K562 (cell line): ENCODE data around the gene KCNK7. TPM values are rescaled to one million over a fixed set of nuclear protein-coding genes. Genes with fewer than 3 reads are reported as not detected.

Experiments
- ATAC-seq: fragments of 200-7000 bp; cut with Tn5 transposase; 3 replicates; pipeline ENCODE4 v1.9.1; 2020; ENCODE audit warnings: moderate library complexity
- BruUV-seq: library from RNA; stranded (reverse); fragments of 400-500 nt; replicated peaks from 2 replicates; lab custom pipeline; 2021; lab: Mats Ljungman, UMichigan
- CTCF ChIA-PET: fragments of 300-600 bp; formaldehyde crosslinking; extraction: SDS; loops from one replicate; lab custom pipeline; 2021; ENCODE audit warnings: low intra/inter-chr PET ratio; lab: Yijun Ruan, JAX
- POLR2A ChIA-PET: fragments of 300-600, 350-650 bp; sonication (Branson Sonifier 250); formaldehyde crosslinking; extraction: SDS; loops from one replicate; lab custom pipeline; 2021; ENCODE audit warnings: antibody characterized with exemption, inconsistent platforms; lab: Yijun Ruan, JAX
- DNase-seq, 4 experiments: peaks; one replicate each; pipeline versions ENCODE4 v3.0.0 to v3.0.0-alpha.2; 2011 to 2018; ENCODE audit warnings: low spot score in 3 of 4, mixed read lengths in 3 of 4; ENCODE audit errors: extremely low read depth in 1 of 4
- FAIRE-seq: peaks from 2 replicates; lab custom pipeline; 2011; peaks lifted over from hg19 to GRCh38; lab: Jason Lieb, UNC
- H2AFZ ChIP-seq: 2 replicates; pipeline ENCODE4 v1.6.0; 2011; ENCODE audit warnings: low read depth, low read length, control low read depth, inconsistent platforms
- H3K27ac ChIP-seq: fragments of 200-600 bp; 3 replicates; pipeline ENCODE4 v1.8.0; 2011; ENCODE audit warnings: low read depth, mild to moderate bottlenecking, control low read depth, inconsistent platforms, low read length, moderate library complexity, mixed read lengths; ENCODE audit errors: extremely low read depth
- H3K27me3 ChIP-seq, 2 experiments: fragments of 300-600 bp in 1 of 2; 2 replicates in 1 of 2; 3 replicates in 1 of 2; pipeline versions ENCODE4 v1.6.0 to v1.8.0; 2011; ENCODE audit warnings: inconsistent platforms in 2 of 2, low read length in 2 of 2, mild to moderate bottlenecking in 1 of 2, mixed read lengths in 1 of 2, moderate library complexity in 1 of 2; ENCODE audit not compliant: control insufficient read depth in 2 of 2, insufficient read depth in 2 of 2
- H3K36me3 ChIP-seq: fragments of 300-600 bp; 3 replicates; pipeline ENCODE4 v1.8.0; 2011; ENCODE audit warnings: mild to moderate bottlenecking, low read length, inconsistent platforms; ENCODE audit not compliant: control insufficient read depth, insufficient read depth
- H3K4me1 ChIP-seq, 2 experiments: fragments of 200-600 bp in 1 of 2; replicated peaks in 1 of 2; 2 replicates in 1 of 2; 3 replicates in 1 of 2; pipeline versions ENCODE4 v1.5.1 to v1.8.0; 2011; ENCODE audit warnings: inconsistent platforms in 2 of 2, low read length in 2 of 2, mild to moderate bottlenecking in 1 of 2, mixed read lengths in 1 of 2, moderate library complexity in 1 of 2; ENCODE audit not compliant: control insufficient read depth in 2 of 2, insufficient read depth in 2 of 2
- H3K4me2 ChIP-seq: 2 replicates; pipeline ENCODE4 v1.6.1; 2011; ENCODE audit warnings: low read length, control low read depth, inconsistent platforms, mixed read lengths; ENCODE audit not compliant: insufficient read depth
- H3K4me3 ChIP-seq: fragments of 200-600 bp; sonication (generic), shearing (Covaris generic); 2 replicates; pipeline ENCODE4 v1.5.1; 2016; ENCODE audit warnings: control low read depth, inconsistent platforms
- H3K79me2 ChIP-seq: fragments of 200-600 bp; 3 replicates; pipeline ENCODE4 v1.8.0; 2011; ENCODE audit warnings: low read length, inconsistent platforms; ENCODE audit not compliant: control insufficient read depth, insufficient read depth
- H3K9ac ChIP-seq, 2 experiments: 2 replicates each; pipeline versions ENCODE4 v1.6.0 to v1.6.1; 2011; ENCODE audit warnings: low read depth in 2 of 2, low read length in 2 of 2, control low read depth in 1 of 2, inconsistent platforms in 1 of 2, mild to moderate bottlenecking in 1 of 2, mixed read lengths in 1 of 2; ENCODE audit not compliant: insufficient read depth in 1 of 2
- H3K9me1 ChIP-seq: one replicate; pipeline ENCODE4 v1.6.0; 2011; ENCODE audit warnings: inconsistent platforms, mild to moderate bottlenecking, low read length, moderate library complexity; ENCODE audit not compliant: control insufficient read depth, insufficient read depth
- H3K9me3 ChIP-seq: replicated peaks from 2 replicates; pipeline ENCODE4 v1.5.1; 2011; ENCODE audit warnings: low read depth, low read length, inconsistent platforms; ENCODE audit not compliant: control insufficient read depth, insufficient read depth
- H4K20me1 ChIP-seq: replicated peaks from 2 replicates; pipeline ENCODE4 v1.6.1; 2011; ENCODE audit warnings: low read length, inconsistent platforms, mixed read lengths; ENCODE audit not compliant: control insufficient read depth, insufficient read depth
- ETS2 ChIP-seq: IDR thresholded peaks from 2 replicates; pipeline ENCODE4 v1.6.1; 2016; ENCODE audit warnings: borderline replicate concordance, missing genetic modification characterization, mild to moderate bottlenecking, moderate library complexity, missing compliant biosample characterization; ENCODE audit not compliant: poor library complexity, severe bottlenecking
- ETV1 ChIP-seq: fragments of 450-650 bp; conservative IDR thresholded peaks from 2 replicates; pipeline ENCODE4 v1.6.1; 2016; ENCODE audit warnings: missing genetic modification characterization, control low read depth, low read depth, missing compliant biosample characterization
- NRF1 ChIP-seq, 2 experiments: fragments of 450-650 bp; IDR thresholded peaks in 1 of 2; conservative IDR thresholded peaks in 1 of 2; 2 replicates each; pipeline ENCODE4 v1.6.1; 2014; ENCODE audit warnings: mild to moderate bottlenecking in 2 of 2
- POLR2G ChIP-seq: fragments of 200-400 bp; formaldehyde crosslinking; IDR thresholded peaks from 2 replicates; pipeline ENCODE4 v1.6.1; 2017; ENCODE audit warnings: low read depth, mild to moderate bottlenecking, antibody characterized with exemption, low read length, moderate library complexity
- SIX5 ChIP-seq, 2 experiments: IDR thresholded peaks; 2 replicates each; pipeline ENCODE4 v1.6.1; 2011; ENCODE audit warnings: low read length in 2 of 2, borderline replicate concordance in 1 of 2, low read depth in 1 of 2, mild to moderate bottlenecking in 1 of 2, moderate library complexity in 1 of 2; ENCODE audit not compliant: insufficient read depth in 1 of 2
- ZKSCAN3 ChIP-seq: fragments of 250-450 bp; sonication (Bioruptor Pico); IDR thresholded peaks from 2 replicates; pipeline ENCODE4 v1.4.0; 2020
- WGBS: fragments of 100-300 bp; shearing (Covaris generic); methylation state at CpG from one replicate; pipeline ENCODE4 v1.1.6; 2016; ENCODE audit warnings: low coverage, mixed read lengths; ENCODE audit not compliant: insufficient coverage; ENCODE audit errors: missing lambda C conversion rate; 5-methylcytosine and 5-hydroxymethylcytosine counted together
- in situ Hi-C: fragments of 300-500 bp; cut with MboI; formaldehyde crosslinking; loops from 4 replicates; pipeline ENCODE4 v1.15.0; 2018; ENCODE audit warnings: inconsistent platforms, mixed read lengths
- intact Hi-C: fragments of 100-400 bp; cut with micrococcal nuclease; formaldehyde crosslinking; loops from 2 replicates; pipeline ENCODE4 v1.14.2; 2022
- polyA plus RNA-seq, 8 experiments: library from polyadenylated mRNA; depleted of rRNA in 4 of 8; stranded (reverse) in 5 of 8; unstranded in 3 of 8; fragments of >200 nt; fragmentation: Nextera tagmentation in 2 of 8; fragmentation: Illumina TruSeq in 1 of 8; extraction: Ambion mirVana in 2 of 8; extraction: Trizol in 1 of 8; gene quantifications; 2 replicates each; pipeline versions ENCODE4 v1.2.1 to v1.2.3, GENCODE V29; 2011 to 2014; ENCODE audit warnings: inconsistent platforms in 1 of 8, missing spikeins in 1 of 8
- total RNA-seq, 7 experiments: library from RNA; depleted of rRNA in 6 of 7; stranded (reverse); fragments of >200 nt in 6 of 7; fragmentation: Illumina TruSeq in 2 of 7; extraction: Trizol in 2 of 7; gene quantifications; 2 replicates each; pipeline versions ENCODE4 v1.2.1 to v1.2.3, GENCODE V29; 2011 to 2021; ENCODE audit warnings: low replicate concordance in 1 of 7
- TF ChIP-seq, protein P1 (sequence below): fragments of 150-350 bp; IDR thresholded peaks from 2 replicates; pipeline ENCODE4 v1.6.1; 2014; ENCODE audit warnings: low read depth, mild to moderate bottlenecking, low read length, borderline replicate concordance

The KCNK7 gene
- total and polyA plus RNA-seq, 9 of the 15 experiments (the other 6 are each of a cell fraction or from before 2014, with no cell fraction given): 0.07 to 0.40 TPM; not detected in 7

DNA sequence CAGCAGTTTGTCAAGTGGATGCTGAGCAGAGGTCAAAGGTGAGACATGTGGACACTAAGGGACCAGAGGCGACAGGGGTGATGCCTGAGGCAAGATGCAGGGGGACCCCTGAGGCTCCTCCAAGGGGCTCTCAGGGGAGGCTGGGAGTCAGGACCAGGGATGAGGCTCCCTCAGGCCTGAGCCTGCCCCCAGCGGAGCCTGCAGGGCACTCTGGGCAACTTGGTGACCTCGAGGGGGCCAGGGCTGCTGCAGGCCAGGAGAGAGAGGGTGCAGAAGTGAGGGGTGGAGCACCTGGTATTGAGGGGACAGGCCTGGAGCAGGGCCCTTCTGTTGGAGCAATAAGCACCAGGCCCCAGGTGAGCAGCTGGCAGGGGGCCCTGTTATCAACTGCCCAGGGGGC lies 13.7 kb downstream of the KCNK7 start:
- no peak for ATAC-seq
- H3K4me2 ChIP-seq: no peak overlapping the region
- peaks cover 79% of the 10 kb centered on the region; the same call in 2 of the 3 replicates for H3K36me3 ChIP-seq
- DNase-seq: no peak
- BruUV-seq: no TSS peak
- H3K9me3 ChIP-seq: no peaks in the 10 kb centered on the region
- no peak overlapping the region for H3K27ac ChIP-seq
- peaks cover 19% of the 10 kb centered on the region for H3K79me2 ChIP-seq
- in situ Hi-C loops: no loop called here
- no peak for FAIRE-seq
- intact Hi-C loops: no loop called here
- no peak overlapping the region for H3K4me3 ChIP-seq
- H3K9me1 ChIP-seq: no peaks in the 10 kb centered on the region
- H3K9ac ChIP-seq: peak overlapping the region in 1 of 2 experiments; percentile 35; a peak in 2 of 4 replicates
- 96% methylated on average over 2 of the region's 3 CpGs for WGBS
- no peaks in the 10 kb centered on the region for H4K20me1 ChIP-seq
- no peak overlapping the region for H2AFZ ChIP-seq
- peaks cover 19 to 74% of the 10 kb centered on the region in 2 experiments for H3K4me1 ChIP-seq
- no peaks in the 10 kb centered on the region for H3K27me3 ChIP-seq
- CTCF ChIA-PET: no interaction called here
- TF ChIP-seq POLR2G: peak; percentile 51
- TF ChIP-seq NRF1 (conservative IDR thresholded peaks at IDR 0.05 in 1 of 2, IDR thresholded peaks at IDR 0.05 in 1 of 2): no peak
- POLR2A ChIA-PET: interaction anchor here (0.6 to 1.2 kb wide), 3 partner anchors 34 to 83 kb away, joined by 3 to 4 read pairs (median 3); partner anchors contain the start of gene MALAT1

DNA sequence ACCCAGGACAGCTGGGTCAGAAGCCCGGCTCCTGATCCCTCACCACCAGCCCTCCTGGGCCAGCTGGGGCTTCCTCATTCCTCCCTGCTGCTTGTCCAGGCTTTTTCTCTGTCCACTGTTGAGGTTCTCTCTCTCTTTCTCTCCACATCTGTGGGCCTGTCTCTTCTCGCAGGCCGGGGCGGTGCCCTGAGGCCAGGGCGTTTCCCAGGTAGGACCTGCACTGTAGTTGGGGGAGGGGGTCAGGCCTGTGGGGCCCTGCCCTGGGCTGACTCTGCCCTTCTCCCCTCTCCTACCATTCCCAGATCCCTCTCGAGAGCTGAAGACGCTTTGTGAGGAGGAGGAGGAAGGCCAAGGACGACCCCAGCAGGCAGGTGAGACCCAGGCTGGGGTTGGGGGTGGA lies 14.8 kb downstream of the KCNK7 start:
- intact Hi-C loops (no loop called here), in situ Hi-C loops (no loop called here)
- FAIRE-seq: no peak
- peaks cover 68% of the 10 kb centered on the region; the same call in 2 of the 3 replicates for H3K36me3 ChIP-seq
- peaks cover 24 to 80% of the 10 kb centered on the region in 2 experiments for H3K4me1 ChIP-seq
- DNase-seq: no peak
- POLR2A ChIA-PET: interaction anchor here (0.9 kb wide), 1 partner anchor 193 kb away, joined by 3 read pairs; no protein-coding TSS in a partner anchor
- H3K27me3 ChIP-seq: no peaks in the 10 kb centered on the region
- H3K9ac ChIP-seq: peak overlapping the region in 1 of 2 experiments; percentile 71; a peak in 2 of 4 replicates
- H3K4me3 ChIP-seq: no peak overlapping the region
- no peaks in the 10 kb centered on the region for H3K9me1 ChIP-seq
- WGBS: 100% methylated on average over 1 of the region's 8 CpGs
- CTCF ChIA-PET: no interaction called here
- TF ChIP-seq ZKSCAN3 (CRISPR knock-in tag) (no peak), POLR2G (0 out of 2 replicates have a peak, but pooled peaks have one; percentile 33), ETV1 (tag) (no peak), ETS2 (tag) (no peak), SIX5 (IDR thresholded peaks at IDR 0.05; ENCODE audit: borderline replicate concordance in 1 of 2, insufficient read depth in 1 of 2, low read depth in 1 of 2, low read length in 2 of 2) (no peak)
- TF ChIP-seq, protein P1, sequence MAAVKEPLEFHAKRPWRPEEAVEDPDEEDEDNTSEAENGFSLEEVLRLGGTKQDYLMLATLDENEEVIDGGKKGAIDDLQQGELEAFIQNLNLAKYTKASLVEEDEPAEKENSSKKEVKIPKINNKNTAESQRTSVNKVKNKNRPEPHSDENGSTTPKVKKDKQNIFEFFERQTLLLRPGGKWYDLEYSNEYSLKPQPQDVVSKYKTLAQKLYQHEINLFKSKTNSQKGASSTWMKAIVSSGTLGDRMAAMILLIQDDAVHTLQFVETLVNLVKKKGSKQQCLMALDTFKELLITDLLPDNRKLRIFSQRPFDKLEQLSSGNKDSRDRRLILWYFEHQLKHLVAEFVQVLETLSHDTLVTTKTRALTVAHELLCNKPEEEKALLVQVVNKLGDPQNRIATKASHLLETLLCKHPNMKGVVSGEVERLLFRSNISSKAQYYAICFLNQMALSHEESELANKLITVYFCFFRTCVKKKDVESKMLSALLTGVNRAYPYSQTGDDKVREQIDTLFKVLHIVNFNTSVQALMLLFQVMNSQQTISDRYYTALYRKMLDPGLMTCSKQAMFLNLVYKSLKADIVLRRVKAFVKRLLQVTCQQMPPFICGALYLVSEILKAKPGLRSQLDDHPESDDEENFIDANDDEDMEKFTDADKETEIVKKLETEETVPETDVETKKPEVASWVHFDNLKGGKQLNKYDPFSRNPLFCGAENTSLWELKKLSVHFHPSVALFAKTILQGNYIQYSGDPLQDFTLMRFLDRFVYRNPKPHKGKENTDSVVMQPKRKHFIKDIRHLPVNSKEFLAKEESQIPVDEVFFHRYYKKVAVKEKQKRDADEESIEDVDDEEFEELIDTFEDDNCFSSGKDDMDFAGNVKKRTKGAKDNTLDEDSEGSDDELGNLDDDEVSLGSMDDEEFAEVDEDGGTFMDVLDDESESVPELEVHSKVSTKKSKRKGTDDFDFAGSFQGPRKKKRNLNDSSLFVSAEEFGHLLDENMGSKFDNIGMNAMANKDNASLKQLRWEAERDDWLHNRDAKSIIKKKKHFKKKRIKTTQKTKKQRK: no peak
- no peaks in the 10 kb centered on the region for H4K20me1 ChIP-seq
- H3K27ac ChIP-seq: no peak overlapping the region
- no peak overlapping the region for H2AFZ ChIP-seq
- peaks cover 30% of the 10 kb centered on the region for H3K79me2 ChIP-seq
- H3K9me3 ChIP-seq: no peaks in the 10 kb centered on the region
- ATAC-seq: no peak
- no TSS peak for BruUV-seq
- H3K4me2 ChIP-seq: no peak overlapping the region
